HG02885 (cell line): ENCODE data around the gene NCAM1.

Experiments used
- ATAC-seq: cut with Tn5 transposase; IDR thresholded peaks from one replicate; pipeline ENCODE4 v1.9.1; 2021; ENCODE audit warnings: mild to moderate bottlenecking; ENCODE audit not compliant: unreplicated experiment, poor library complexity

The NCAM1 gene

DNA sequence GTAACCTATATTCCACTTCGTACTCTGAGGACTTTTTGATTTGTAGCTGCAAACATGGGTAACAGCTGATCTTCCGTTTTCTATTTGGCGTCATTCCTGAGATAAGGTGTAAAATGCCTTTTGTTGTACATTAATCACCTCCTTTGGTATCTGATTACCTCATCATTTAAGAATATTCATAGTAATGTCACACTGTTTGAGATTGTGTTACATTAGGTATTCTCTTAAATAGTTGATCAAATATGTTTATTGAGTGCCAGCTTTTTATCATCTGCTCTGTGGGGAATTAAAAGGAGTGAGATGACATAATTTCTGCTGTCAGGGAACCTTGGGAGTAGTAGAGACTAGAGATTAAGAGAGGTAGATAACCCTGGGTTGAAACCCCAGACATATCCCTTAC lies 5.9 kb downstream of the NCAM1 start:
- no peak for ATAC-seq

- ATAC-seq: no peak
Observed at GRCh38 chr11:112968941-112969713, 7.9 kb downstream of the NCAM1 start.

DNA sequence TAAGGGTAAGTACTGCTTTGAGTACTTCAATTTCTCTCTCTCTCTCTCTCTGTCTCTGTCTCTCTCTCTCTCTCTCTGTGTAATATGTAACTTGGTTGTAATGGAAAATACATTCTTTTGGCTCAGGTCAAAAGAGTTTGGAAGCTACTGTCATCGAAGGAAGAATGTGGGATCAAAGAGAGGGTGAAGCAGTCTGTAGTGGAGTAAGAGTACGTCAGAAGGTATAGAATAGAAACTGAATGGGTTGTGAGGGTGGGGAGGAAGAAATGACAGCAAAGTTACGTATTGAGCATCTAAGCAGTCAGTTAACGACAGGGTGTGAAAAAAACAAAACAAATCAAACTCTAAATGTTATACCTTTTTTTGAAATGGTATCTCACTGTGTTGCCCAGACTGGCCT lies 10.0 kb downstream of the NCAM1 start:
- no peak for ATAC-seq

- no peak for ATAC-seq
Observed at GRCh38 chr11:112971827-112972226, 10.6 kb downstream of the NCAM1 start.

DNA sequence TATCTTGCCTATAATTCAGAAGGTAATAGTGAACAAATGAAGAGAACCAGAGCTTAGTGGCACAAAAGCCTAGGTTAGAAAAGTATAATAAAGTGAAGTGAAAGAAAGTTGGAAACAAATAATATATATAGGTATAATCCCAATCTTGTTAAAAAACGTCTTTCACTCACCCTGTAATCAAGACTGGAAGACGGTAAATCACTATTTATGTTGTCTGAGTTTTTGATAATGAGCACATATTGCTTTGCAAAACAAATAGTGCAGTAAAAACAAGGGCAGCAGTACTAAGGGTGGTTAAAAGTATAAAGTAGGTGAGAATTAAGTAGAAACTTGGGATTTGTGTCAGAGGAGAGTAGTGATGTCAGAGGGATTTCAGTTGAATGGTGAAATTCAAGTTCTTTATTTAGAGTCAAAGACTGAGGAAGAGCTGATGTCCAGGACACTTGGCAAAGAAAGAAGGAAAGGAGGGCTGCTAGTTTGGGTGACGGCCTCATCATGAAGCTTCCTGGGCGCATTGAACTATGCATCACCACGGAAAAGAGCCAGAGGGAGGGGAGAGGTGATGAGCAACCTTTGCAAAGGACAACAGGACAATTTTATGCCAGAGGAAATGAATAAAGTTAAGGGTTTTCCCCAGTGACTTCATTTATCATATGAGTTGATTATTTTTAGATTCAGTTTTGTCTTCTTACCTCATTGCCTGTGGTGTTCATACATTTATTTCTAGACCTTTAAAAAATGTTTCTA lies 11.4 kb downstream of the NCAM1 start:
- no peak for ATAC-seq

DNA sequence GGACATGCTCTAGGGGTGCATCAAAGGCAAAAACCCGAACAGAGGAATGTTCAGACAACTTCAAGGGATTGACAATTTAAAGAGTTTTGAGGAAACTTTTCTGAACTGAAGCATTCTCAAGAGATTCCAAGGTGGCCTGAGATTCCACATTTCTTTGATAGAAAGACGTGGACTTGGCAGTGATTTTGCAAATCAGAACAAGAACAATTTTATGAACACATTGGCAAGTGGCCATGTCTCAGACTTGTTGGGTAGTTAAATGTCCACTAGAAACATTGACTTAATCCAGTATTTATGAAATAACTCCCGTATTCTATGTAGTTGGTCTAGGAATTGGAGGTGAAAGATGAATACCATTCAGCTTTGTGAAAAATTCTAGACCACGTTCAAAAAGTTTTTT lies 13.8 kb downstream of the NCAM1 start:
- ATAC-seq: no peak

- ATAC-seq: no peak
Observed at GRCh38 chr11:112975493-112975892, 14.3 kb downstream of the NCAM1 start.

- no peak for ATAC-seq
Observed at GRCh38 chr11:112977755-112978154, 16.5 kb downstream of the NCAM1 start.

GRCh38 chr11:112983887-112984286 lies 22.7 kb downstream of the NCAM1 start:
- ATAC-seq: no peak

- no peak for ATAC-seq
Observed at GRCh38 chr11:112989198-112989597, 28.0 kb downstream of the NCAM1 start.

DNA sequence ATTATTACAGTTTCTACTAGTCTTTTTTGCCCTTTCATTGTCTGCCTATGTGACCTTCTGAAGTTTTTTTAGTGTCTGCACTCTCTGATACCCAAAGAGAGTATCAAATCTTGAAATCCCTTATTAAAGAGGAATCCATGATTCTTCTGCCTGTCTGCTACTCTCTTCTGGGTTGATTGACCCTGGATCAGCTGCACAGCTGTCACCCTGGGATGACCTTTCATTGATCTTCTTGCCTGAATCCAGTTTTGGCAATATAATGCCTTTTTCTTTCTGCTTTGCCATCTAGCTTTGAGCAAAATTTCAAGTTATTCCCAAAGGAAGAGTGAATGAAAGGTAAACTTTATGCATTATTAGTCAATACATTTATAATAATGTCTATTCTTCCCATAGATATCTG lies 32.6 kb downstream of the NCAM1 start:
- ATAC-seq: no peak

- ATAC-seq: no peak
Observed at GRCh38 chr11:112995423-112996090, 34.3 kb downstream of the NCAM1 start.

DNA sequence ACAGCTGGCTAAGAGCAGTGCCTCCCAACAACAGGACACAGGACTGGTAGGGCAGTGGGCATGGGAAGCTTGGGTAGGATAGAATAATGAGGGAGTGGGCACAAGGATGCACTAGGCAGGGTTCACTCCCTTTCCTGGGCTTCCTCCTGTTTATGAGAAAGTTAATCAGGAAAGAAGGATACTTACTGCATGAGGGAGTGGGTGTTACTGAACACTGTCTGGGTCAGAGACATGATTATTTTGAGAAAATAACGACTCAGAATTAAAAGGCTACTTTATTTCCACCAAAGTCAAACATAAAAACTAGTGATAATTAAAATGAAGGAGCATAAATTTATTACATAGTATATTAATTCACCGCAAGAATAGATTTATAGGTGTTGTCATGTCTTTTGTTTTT lies 35.8 kb downstream of the NCAM1 start:
- ATAC-seq: no peak

GRCh38 chr11:112997857-112998466 lies 36.7 kb downstream of the NCAM1 start:
- no peak for ATAC-seq

DNA sequence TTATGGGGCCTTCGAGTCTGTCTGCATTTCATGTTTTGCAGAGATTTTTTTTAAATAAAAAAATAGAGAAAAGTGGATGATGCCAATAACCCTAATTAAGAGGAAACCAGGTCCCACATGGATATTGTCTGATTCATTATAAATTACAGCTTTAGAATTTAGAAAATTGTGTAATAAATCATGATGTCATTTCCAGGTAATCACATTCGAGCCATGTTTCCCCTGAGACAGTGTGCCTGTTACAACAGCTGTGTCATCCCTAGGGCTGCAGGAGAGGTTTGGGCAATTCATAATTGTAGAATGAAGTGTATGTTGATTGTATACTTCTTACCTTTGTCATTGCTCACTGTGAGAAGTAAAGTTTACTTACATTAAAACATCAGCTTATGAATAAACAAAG lies 38.3 kb downstream of the NCAM1 start:
- ATAC-seq: no peak

GRCh38 chr11:113001709-113002108 lies 40.5 kb downstream of the NCAM1 start:
- no peak for ATAC-seq

DNA sequence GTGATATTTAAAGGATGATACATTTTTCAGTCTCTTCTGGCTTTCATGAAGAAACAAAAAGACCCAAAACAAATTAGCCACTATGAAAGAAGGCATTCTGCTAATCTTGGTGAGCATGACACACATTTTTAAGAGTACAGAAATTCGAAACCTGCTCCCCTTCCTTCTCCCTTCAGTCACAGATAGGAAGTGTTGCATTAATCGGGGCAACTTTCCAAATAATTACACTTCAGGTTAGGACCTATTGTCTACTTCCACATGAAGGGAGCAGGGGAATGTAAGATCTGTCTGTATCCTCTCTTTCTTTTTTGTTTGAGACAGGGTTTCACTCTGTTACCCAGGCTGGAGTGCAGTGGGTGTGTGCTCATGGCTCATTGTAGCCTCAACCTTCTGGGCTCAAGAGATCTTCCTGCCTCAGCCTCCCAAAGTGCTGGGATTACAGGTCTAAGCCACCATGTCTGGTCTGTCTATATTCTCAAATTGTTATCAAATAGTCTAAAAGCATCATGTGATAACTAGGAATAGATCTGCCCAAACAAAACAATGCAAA lies 45.8 kb downstream of the NCAM1 start:
- no peak for ATAC-seq

- ATAC-seq: no peak
Observed at GRCh38 chr11:113014262-113015097, 53.3 kb downstream of the NCAM1 start.

- ATAC-seq: no peak
Observed at GRCh38 chr11:113015098-113015455, 53.9 kb downstream of the NCAM1 start.

DNA sequence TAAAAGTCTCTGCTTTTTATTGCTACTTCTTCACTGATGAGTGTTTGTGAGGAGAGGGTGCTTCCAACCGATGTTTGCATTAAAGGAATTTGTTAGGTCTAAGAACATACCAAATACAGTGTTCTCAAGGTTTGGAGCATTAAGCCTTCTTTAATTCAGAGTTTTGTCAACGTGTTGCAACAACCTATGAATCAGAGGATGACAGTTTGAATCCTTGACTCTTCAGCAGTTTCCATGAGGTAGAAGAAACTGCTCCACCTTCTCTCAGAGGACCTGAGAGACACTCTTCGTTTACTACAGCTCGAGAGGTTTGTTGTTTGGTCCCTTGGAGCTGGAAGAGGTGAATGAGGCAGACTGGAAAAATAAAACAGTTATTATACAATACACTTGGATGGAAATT lies 55.7 kb downstream of the NCAM1 start:
- no peak for ATAC-seq
